Measurements from ENCODE around the gene KIAA0040. TPM values are rescaled to one million over a fixed set of nuclear protein-coding genes. Genes with fewer than 3 reads are reported as not detected.

KIAA0040 gene
- total and polyA plus RNA-seq, 2 donors (not counting 3 experiments of a cell fraction or from before 2014, with no cell fraction given), result 8.3 to 10.9 TPM

GRCh38 chr1:175130649-175131045 is 61.9 kb downstream of the KIAA0040 start:
- H2AFZ ChIP-seq (ENCODE audit: low read depth, low read length), result no peak overlapping the region
- ChIA-PET CTCF (interaction anchor here (1.2 to 3.3 kb wide), 5 partner anchors 16 to 187 kb away, joined by 4 to 14 read pairs (median 7); no protein-coding TSS in a partner anchor), POLR2A (no interaction called here)
- no peak overlapping the region for H3K4me2 ChIP-seq (ENCODE audit: insufficient read depth, low read length)
- DNase-seq (ENCODE audit: low read depth, low spot score), result no peak
- intact Hi-C loops (cut with micrococcal nuclease), result no loop called here
- peaks cover 0 to 6% of the 10 kb centered on the region in 2 experiments for H3K27me3 ChIP-seq (ENCODE audit: control insufficient read depth in 2 of 2, insufficient read depth in 2 of 2, low read length in 2 of 2)
- BruUV-seq (replicated peaks), result no TSS peak
- no peak overlapping the region for H3K9ac ChIP-seq (replicated peaks; ENCODE audit: extremely low read depth, insufficient read depth, low read length)
- no peaks in the 10 kb centered on the region for H3K9me3 ChIP-seq (replicated peaks; ENCODE audit: control insufficient read depth, insufficient read depth, low read length)
- H3K4me3 ChIP-seq (replicated peaks in 1 of 3; ENCODE audit: insufficient read depth in 1 of 3, low read depth in 1 of 3, low read length in 3 of 3), result no peak overlapping the region
- no peaks in the 10 kb centered on the region for H3K36me3 ChIP-seq (ENCODE audit: control insufficient read depth in 2 of 2, extremely low read depth in 1 of 2, insufficient read depth in 2 of 2, low read length in 2 of 2)
- no peak for FAIRE-seq
- H4K20me1 ChIP-seq (replicated peaks; ENCODE audit: control insufficient read depth, extremely low read depth, insufficient read depth, low read length), result no peaks in the 10 kb centered on the region
- H3K27ac ChIP-seq (ENCODE audit: insufficient read depth, low read depth, low read length), result no peak overlapping the region
- no peaks in the 10 kb centered on the region for H3K79me2 ChIP-seq (ENCODE audit: control insufficient read depth, insufficient read depth, low read length)
- dilution Hi-C loops (cut with MboI; ENCODE audit: extremely low pct_ligation_motif_present, low sequenced_read_pairs), result no loop called here
- TF ChIP-seq GATA2 (IDR thresholded peaks at IDR 0.05; ENCODE audit: insufficient read depth, insufficient read length, low read depth, low read length) (no peak), MYC (IDR thresholded peaks at IDR 0.05; ENCODE audit: low read depth, low read length) (no peak), POLR2AphosphoS5 (IDR thresholded peaks at IDR 0.05; ENCODE audit: insufficient read depth, low read depth, low read length) (no peak), POLR2A (IDR thresholded peaks at IDR 0.05; ENCODE audit: low read depth, low read length) (no peak), FOS (IDR thresholded peaks at IDR 0.05; ENCODE audit: borderline replicate concordance, insufficient read depth, low read length) (no peak), EZH2 (IDR thresholded peaks at IDR 0.05; ENCODE audit: borderline replicate concordance, low read depth, low read length, severe bottlenecking) (no peak), JUN (IDR thresholded peaks at IDR 0.05; ENCODE audit: borderline replicate concordance, insufficient read depth, insufficient read length, low read depth) (no peak), CTCF (IDR thresholded peaks at IDR 0.05; ENCODE audit: extremely low read depth in 1 of 2, insufficient read depth in 1 of 2, low read depth in 1 of 2, low read length in 2 of 2) (no peak)
- TF ChIP-seq, protein P1, sequence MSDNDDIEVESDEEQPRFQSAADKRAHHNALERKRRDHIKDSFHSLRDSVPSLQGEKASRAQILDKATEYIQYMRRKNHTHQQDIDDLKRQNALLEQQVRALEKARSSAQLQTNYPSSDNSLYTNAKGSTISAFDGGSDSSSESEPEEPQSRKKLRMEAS (IDR thresholded peaks at IDR 0.05; ENCODE audit: insufficient read depth, insufficient read length), result no peak
- no peaks in the 10 kb centered on the region for H3K4me1 ChIP-seq (ENCODE audit: control insufficient read depth, extremely low read depth, insufficient read depth, low read length)
- no peaks in the 10 kb centered on the region for H3K9me1 ChIP-seq (replicated peaks; ENCODE audit: control insufficient read depth, extremely low read depth, insufficient read depth, low read length)

Measured in endothelial cell of umbilical vein (primary cell).